NCI-H345 treated with DMSO at 0.1 percent for 48 hours (cell line): ENCODE data around the gene IL3.

ENCODE experiments used
- DNase-seq: peaks from one replicate; lab custom pipeline; 2025; ENCODE audit not compliant: unreplicated experiment; lab: John Stamatoyannopoulos, UW

IL3 gene

DNA sequence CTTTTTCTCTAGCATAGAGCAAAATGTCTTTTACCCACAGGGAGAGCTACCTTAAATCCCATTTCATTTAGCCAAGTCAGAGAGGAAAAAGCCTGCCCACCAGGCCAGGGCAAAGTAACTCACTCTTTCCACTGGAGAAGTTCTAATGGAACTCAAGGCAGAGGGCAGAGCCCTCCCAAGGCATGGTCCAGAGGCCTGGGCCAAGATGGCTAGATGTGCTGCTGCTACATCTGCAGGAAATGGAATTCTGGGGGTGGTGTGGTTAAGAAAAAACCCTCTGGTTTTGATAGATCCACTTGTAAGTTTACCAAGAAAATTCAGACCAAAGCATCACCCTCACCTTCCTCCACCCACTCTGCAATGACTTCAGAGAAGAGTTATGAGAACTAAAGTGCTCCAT, 50.5 kb downstream of the IL3 start:
- no peak for DNase-seq

DNA sequence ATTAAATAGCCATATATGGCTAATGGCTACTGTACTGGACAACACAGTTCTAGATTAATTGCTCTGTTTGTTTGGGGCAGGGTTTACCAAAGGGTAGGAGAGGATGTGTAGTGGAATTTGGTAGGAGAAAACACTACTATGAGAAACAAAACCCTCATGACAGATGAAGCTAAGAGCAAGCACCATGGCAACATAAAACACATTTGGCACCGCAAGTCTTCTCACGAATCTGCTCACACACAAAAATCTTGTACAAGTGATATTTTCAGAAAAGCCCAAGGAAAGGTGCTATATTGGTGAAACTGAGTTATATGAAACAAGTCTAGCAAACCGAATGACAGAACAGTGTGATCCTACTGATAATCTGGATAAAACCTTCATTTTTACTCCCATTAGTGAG, 51.7 kb downstream of the IL3 start:
- no peak for DNase-seq
